DMS79 treated with DMSO at 0.1 percent for 48 hours (cell line): Measurements from ENCODE around the gene RBBP7.

Experiments
- DNase-seq: peaks from one replicate; lab custom pipeline; 2025; lab: John Stamatoyannopoulos, UW

RBBP7 gene

GRCh38 chrX:16825264-16826035 is 44.7 kb downstream of the RBBP7 start:
- no peak for DNase-seq

- no peak for DNase-seq
These were observed 47.4 kb downstream of the RBBP7 start for GRCh38 chrX:16822723-16823122.

- no peak for DNase-seq
These were observed 50.5 kb downstream of the RBBP7 start for GRCh38 chrX:16819634-16820033.

- DNase-seq = no peak
These were observed 55.6 kb downstream of the RBBP7 start for GRCh38 chrX:16814597-16814996.

- DNase-seq = no peak
These were observed 62.1 kb downstream of the RBBP7 start for GRCh38 chrX:16807976-16808542.

GRCh38 chrX:16807548-16807947 is 62.6 kb downstream of the RBBP7 start:
- no peak for DNase-seq

- DNase-seq = no peak
These were observed 65.2 kb downstream of the RBBP7 start for GRCh38 chrX:16804923-16805464.

- DNase-seq = no peak
These were observed 72.3 kb downstream of the RBBP7 start for GRCh38 chrX:16797841-16798240.

- DNase-seq = no peak
These were observed 72.8 kb downstream of the RBBP7 start for GRCh38 chrX:16797358-16797757.

GRCh38 chrX:16796298-16796697 is 73.9 kb downstream of the RBBP7 start:
- no peak for DNase-seq
